RWPE2 (cell line): ENCODE measurements around the gene C2orf68.

Experiments used
- ATAC-seq: fragments of 200-7000 bp; cut with Tn5 transposase; 3 replicates; pipeline ENCODE4 v1.9.1; 2021; ENCODE audit warnings: low read depth
- DNase-seq: peaks from one replicate; pipeline ENCODE4 v3.0.0-alpha.2; 2020; ENCODE audit warnings: low spot score
- H3K27ac ChIP-seq: fragments of 450-650 bp; 2 replicates; pipeline ENCODE4 v1.5.1; 2017; ENCODE audit warnings: mild to moderate bottlenecking; ENCODE audit not compliant: poor library complexity, severe bottlenecking
- H3K27me3 ChIP-seq: fragments of 250-450 bp; sonication (Bioruptor Pico); 2 replicates; pipeline ENCODE4 v1.5.1; 2021; ENCODE audit warnings: mild to moderate bottlenecking, moderate library complexity; ENCODE audit not compliant: insufficient read depth, poor library complexity, severe bottlenecking
- H3K36me3 ChIP-seq: fragments of 250-450 bp; sonication (Bioruptor Pico); 2 replicates; pipeline ENCODE4 v1.5.1; 2020; ENCODE audit warnings: low read depth, mild to moderate bottlenecking, moderate library complexity
- H3K4me1 ChIP-seq: fragments of 250-450 bp; sonication (Bioruptor Pico); 2 replicates; pipeline ENCODE4 v1.5.1; 2021; ENCODE audit warnings: mild to moderate bottlenecking, moderate library complexity; ENCODE audit not compliant: insufficient read depth, poor library complexity, severe bottlenecking
- H3K4me3 ChIP-seq: fragments of 250-450 bp; sonication (Bioruptor Pico); 2 replicates; pipeline ENCODE4 v1.5.1; 2021; ENCODE audit warnings: mild to moderate bottlenecking, moderate library complexity; ENCODE audit not compliant: severe bottlenecking
- H3K9me3 ChIP-seq: fragments of 250-450 bp; sonication (Bioruptor Pico); 2 replicates; pipeline ENCODE4 v1.5.1; 2021; ENCODE audit warnings: mild to moderate bottlenecking, moderate library complexity; ENCODE audit not compliant: severe bottlenecking
- CTCF ChIP-seq: fragments of 450-650 bp; IDR thresholded peaks from one replicate; pipeline ENCODE4 v1.5.1; 2017; ENCODE audit warnings: mild to moderate bottlenecking, moderate library complexity; ENCODE audit not compliant: poor library complexity, severe bottlenecking

The C2orf68 gene

DNA sequence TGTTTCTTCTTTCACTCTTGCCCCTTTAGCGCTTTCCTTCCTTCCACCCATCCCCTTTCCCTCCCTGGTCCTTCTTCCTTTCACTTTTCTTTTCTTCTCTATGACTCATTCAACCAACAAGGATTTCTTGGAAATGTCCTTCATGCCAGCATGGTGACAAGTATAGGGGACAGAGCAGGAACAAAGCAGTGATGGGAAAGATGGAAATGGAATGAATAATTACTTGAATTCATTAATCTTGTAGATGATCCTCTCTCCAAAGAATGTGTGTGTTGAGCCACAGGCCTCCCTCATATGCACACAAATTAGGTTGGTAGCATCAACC is 26.1 kb downstream of the C2orf68 start:
- H3K27me3 ChIP-seq: no peaks in the 10 kb centered on the region
- H3K27ac ChIP-seq: peak overlapping the region; percentile 69
- no peaks in the 10 kb centered on the region for H3K9me3 ChIP-seq
- no peak overlapping the region for H3K4me3 ChIP-seq
- H3K4me1 ChIP-seq: peaks cover 18% of the 10 kb centered on the region
- DNase-seq (no peak), ATAC-seq (no peak)
- H3K36me3 ChIP-seq: peaks cover 3% of the 10 kb centered on the region; the same call in 1 of the 2 replicates
- no peak for TF ChIP-seq CTCF

DNA sequence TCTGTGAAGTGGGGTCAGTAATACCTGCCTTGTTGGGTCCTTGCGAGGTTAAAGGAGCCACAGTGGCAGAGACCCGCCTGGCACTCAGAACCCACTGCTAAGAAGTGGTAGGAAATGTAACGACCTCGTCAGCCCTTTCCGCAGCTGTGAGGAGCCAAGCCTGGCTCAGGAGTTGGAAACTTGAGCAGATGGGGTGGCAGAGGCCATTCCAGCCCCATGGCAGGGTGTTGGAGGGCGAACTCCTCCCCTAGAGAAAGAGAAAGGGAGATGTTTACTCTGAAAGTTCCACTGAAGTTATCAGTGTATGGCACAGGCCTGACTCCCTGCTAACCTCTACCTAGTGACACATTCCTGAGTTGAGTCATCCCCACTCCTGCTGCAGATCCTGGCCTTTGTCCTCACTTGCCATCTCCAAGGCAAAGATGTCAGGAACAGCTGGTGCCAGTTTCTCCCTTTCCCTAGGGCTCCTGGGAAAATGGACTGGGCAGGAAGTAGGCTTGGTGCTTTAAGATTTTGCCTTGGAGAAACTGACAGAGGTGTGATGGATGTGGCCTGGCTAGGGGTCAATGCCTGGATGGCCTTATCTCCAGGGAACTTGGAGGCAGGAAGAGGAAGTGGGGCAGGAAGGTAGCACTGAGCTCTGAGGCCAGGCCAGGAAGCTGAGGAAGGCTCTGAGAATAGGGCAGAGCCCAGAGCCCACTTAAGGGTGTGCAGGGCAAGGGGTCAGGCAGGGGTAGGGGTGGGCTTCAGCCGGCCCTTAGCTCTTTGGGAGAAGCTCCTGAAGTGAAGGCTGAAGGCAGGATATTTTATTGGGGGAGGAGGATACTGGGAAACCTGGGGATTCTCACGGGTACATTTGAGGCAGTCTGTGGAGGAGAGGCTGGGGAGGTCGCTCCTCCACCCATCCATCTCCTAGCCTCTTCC is 26.7 kb downstream of the C2orf68 start:
- no peak for DNase-seq
- H3K4me1 ChIP-seq: peaks cover 15% of the 10 kb centered on the region
- H3K36me3 ChIP-seq: peaks cover 6% of the 10 kb centered on the region
- peak overlapping the region; percentile 69 for H3K27ac ChIP-seq
- peak; percentile 80 for ATAC-seq
- TF ChIP-seq CTCF: no peak
- no peak overlapping the region for H3K4me3 ChIP-seq
- H3K9me3 ChIP-seq: no peaks in the 10 kb centered on the region
- H3K27me3 ChIP-seq: no peaks in the 10 kb centered on the region

GRCh38 chr2:85584354-85584856 is 27.5 kb downstream of the C2orf68 start, which contains the start of gene VAMP5:
VAMP5 (plus strand) TSS chr2:85584431; CDS start chr2:85584491, 60 bp downstream.
- peak within 1 kb of the TSS; percentile 69 for H3K27ac ChIP-seq
- ATAC-seq (peak; percentile 10; the same call in 1 of the 3 replicates), DNase-seq (no peak)
- peak within 1 kb of the TSS; percentile 17 for H3K4me3 ChIP-seq
- TF ChIP-seq CTCF: no peak
- no peaks in the 10 kb centered on the region for H3K9me3 ChIP-seq
- peaks cover 13% of the 10 kb centered on the region for H3K36me3 ChIP-seq
- H3K27me3 ChIP-seq: no peaks in the 10 kb centered on the region
- H3K4me1 ChIP-seq: peaks cover 15% of the 10 kb centered on the region

DNA sequence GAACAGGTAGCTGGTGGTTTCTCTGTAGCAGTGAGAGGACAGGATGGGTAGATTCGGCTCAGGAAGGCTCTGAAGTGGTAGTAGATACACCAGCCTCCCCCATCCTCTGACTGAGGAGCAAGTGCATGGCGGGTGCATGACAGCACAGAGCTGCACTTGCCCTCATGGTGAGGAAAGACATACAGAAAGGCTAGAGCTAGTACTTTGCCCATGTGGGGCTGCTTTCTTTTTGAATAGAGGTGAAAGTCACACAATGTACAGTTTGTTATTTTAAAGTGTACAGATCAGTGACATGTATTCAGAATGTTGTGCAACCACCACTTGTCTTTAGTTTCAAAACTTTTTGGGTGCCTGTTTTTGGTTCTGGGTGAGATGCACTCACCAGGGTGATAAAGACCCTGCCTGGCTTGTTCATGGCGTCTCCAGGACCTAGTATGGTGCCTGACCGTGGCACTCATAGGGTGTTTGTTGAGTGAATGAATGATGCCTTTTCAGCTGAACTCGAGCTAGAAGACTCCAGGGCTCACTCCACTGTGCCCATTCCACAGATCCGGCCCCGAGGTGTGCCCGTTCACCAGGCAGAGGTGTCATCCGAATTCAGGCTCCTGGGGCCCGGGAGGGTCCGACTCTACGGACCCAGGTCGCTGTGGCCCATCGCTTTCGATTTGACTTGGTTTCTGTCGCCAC is 28.1 kb downstream of the C2orf68 start:
- H3K4me3 ChIP-seq: no peak overlapping the region
- H3K4me1 ChIP-seq: peaks cover 17% of the 10 kb centered on the region
- no peak for ATAC-seq
- DNase-seq: no peak
- peak overlapping the region; percentile 69 for H3K27ac ChIP-seq
- no peaks in the 10 kb centered on the region for H3K9me3 ChIP-seq
- H3K36me3 ChIP-seq: peaks cover 18% of the 10 kb centered on the region
- no peak for TF ChIP-seq CTCF
- H3K27me3 ChIP-seq: no peaks in the 10 kb centered on the region
